ENCODE data around the gene CASK.

CASK gene

DNA sequence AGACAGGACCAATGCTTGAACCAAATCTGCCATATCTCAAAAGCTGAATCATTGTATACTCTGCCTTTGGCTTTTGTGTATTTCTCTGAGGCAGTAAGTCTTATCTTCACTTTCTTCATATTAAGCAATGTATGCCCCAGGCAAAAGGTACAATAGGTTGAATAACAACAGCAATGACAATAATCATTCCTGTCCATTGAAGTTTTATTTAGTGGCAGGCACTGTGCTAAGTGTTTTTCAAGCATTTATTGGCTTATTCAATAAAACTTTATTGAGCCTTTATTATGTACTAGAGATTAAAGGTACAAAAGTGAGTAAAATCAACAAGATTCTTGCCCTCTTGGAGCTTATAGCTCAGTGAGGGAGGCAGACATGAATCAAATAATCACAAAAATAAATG, 8.2 kb upstream of the CASK start:
- Mint-ChIP-seq H3K9me3 (no peaks in the 10 kb centered on the region), H3K27ac (no peak overlapping the region)
- no peak for ATAC-seq (ENCODE audit: low read depth)

DNA sequence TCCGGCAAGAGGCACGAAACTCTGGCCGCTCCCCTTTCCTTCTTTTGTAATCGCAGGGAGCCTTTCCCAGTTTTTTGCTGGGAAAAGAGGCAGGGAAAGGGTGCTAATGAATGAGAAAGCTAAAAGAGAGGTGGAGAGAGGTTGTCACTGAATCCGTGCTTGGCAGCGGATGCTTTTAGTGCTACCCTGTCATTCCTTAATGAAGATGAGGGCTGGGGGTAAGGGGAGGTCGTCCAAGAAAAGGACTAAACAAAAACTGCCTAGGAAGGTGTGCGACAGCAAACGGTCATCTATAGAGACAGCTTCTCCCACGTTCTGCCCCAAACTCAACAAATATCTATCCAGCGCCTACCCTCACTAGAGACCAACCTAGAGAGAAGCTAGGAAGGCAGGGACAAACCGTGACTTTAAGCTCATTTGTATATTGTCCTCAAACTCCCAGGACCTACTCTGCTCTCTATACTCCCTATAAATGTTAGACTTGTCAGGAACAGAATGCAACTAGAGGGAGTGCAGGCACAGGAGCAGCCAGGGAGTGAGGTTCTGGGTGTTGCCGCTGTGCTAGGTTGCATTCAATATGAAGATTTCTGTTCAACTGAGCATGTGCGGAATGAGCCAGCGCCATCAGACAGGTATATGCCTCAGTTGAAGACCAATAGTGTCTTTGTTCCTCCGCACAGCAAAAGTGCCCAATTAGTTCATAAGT, 777 bp upstream of the CASK start:
- Mint-ChIP-seq H3K4me1 (peaks cover 13% of the 10 kb centered on the region), H3K27ac (peak overlapping the region; percentile 62), H3K27me3 (no peaks in the 10 kb centered on the region), H3K9me3 (no peaks in the 10 kb centered on the region), H3K4me3 (peak overlapping the region; percentile 82), H3K36me3 (no peaks in the 10 kb centered on the region)
- ATAC-seq (ENCODE audit: low read depth): peak; percentile 18
- peak in 1 of 2 donors; percentile 1 for DNase-seq (ENCODE audit: low spot score in 2 of 2)

More for the DNA sequence above, 8.2 kb upstream of the CASK start:
- no peaks in the 10 kb centered on the region for H3K36me3 Mint-ChIP-seq
- DNase-seq (ENCODE audit: low spot score in 2 of 2): no peak
- no peak overlapping the region for H3K4me3 Mint-ChIP-seq
- no peaks in the 10 kb centered on the region for H3K4me1 Mint-ChIP-seq
- H3K27me3 Mint-ChIP-seq: no peaks in the 10 kb centered on the region

DNA sequence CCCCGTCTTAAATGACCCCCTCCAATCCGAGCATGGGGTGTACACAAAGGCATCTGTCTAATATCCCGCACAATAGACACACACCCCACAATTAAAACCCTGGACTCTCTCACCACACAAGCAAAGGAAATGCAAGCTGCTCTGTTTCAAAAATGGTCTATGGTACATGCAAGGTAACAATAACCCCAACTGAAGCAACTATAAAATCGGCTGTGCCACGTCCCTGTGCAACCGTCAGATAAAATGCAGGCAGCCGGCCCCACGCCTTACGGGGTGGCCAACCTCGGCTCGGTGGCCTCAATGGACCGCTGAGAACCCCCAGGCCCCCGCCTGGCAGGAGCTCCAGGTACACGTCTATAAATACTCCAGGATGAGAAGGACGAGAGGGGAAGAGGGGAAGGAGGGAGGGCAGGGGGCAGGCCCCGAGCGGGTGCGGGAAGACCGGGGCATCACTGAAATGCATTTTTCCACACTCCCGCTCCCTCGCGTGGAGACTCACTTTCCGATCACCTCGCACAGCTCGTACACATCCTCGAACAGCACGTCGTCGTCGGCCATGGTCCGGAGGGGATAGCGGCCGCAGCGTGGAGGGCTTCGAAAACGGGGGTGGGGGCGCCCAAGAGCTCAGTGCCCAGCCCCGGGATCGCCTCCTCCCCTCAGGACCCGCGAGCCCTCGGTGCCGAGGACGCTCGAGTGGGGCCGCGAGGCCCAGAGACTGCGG, 763 bp downstream of the CASK start:
- Mint-ChIP-seq H3K4me1 (peaks cover 16% of the 10 kb centered on the region), H3K36me3 (no peaks in the 10 kb centered on the region), H3K4me3 (peak overlapping the region; percentile 85), H3K27ac (peak overlapping the region; percentile 71), H3K27me3 (no peaks in the 10 kb centered on the region), H3K9me3 (no peaks in the 10 kb centered on the region)
- peak; percentile 13 for ATAC-seq (ENCODE audit: low read depth)
- DNase-seq (ENCODE audit: low spot score in 2 of 2): peak; percentile 0 to 12

DNA sequence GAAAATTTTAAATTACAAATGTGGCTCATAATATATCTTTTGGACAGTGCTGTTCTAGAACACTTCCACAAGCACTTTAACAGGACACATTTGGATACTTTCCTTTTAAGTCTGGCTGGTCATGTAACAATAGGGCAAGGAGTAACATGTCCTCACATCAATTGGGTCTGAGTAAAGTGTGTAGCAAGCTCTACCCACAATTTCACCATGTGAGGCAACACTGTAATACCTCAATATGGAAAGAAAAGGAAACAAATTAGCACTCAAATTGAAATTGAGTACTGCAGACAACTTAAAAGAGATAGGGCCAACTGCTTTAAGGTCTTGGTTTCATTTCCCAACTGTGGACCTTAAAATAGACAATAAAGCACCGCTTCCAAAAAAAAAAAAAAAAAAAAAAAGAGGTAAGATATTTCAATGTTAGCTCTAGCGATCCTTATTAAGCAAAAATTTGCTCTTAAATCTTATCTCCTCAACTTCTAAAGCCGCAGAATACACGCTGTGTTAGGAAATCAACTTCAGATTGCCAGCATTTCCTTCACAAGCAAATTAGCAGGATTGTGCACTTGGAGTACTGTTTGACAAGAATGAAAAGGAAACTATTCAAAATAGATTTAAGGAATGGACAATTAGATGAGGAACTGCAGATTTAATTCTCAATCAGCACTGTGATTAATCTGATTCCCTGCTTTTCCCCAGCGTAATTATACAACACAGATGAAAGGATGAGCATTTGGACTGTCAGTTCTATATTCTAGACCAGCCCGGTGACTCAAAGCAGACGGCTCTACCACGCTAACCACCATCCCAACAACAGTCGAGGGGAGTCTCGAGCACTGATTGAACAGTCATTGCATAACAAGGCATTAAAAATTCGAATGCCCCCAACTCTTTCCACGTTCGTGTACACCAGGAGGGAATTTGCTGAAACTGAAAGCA, 1.6 kb downstream of the CASK start:
- H3K36me3 Mint-ChIP-seq: no peaks in the 10 kb centered on the region
- DNase-seq (ENCODE audit: low spot score in 2 of 2) (no peak), ATAC-seq (ENCODE audit: low read depth) (no peak)
- H3K27me3 Mint-ChIP-seq: no peaks in the 10 kb centered on the region
- H3K9me3 Mint-ChIP-seq: no peaks in the 10 kb centered on the region
- peaks cover 17% of the 10 kb centered on the region for H3K4me1 Mint-ChIP-seq
- H3K4me3 Mint-ChIP-seq: peak overlapping the region; percentile 85
- peak overlapping the region; percentile 71 for H3K27ac Mint-ChIP-seq

DNA sequence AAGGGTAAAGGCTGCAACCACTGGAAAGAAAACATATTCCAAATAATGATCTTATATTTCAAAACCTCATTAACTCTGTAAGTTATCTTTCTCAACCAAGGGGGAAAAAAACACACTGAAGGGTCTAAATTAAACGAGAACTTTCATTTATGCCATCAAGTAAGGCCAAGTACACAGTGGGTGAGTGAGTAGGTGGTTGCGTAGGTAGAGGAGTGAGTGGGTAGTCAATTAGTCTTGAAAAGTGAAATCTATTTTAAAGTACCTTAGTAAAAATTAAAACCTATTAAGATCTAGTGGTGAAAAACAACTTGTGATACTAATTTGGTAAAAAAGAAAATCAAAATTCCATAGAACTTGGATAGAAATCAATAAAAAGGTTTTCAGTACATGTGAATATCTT, 3.5 kb downstream of the CASK start:
- no peak overlapping the region for H3K27ac Mint-ChIP-seq
- peaks cover 3% of the 10 kb centered on the region for H3K36me3 Mint-ChIP-seq
- H3K4me3 Mint-ChIP-seq: no peak overlapping the region
- no peaks in the 10 kb centered on the region for H3K27me3 Mint-ChIP-seq
- peaks cover 22% of the 10 kb centered on the region for H3K4me1 Mint-ChIP-seq
- ATAC-seq (ENCODE audit: low read depth) (no peak), DNase-seq (ENCODE audit: low spot score in 2 of 2) (no peak)
- H3K9me3 Mint-ChIP-seq: no peaks in the 10 kb centered on the region

DNA sequence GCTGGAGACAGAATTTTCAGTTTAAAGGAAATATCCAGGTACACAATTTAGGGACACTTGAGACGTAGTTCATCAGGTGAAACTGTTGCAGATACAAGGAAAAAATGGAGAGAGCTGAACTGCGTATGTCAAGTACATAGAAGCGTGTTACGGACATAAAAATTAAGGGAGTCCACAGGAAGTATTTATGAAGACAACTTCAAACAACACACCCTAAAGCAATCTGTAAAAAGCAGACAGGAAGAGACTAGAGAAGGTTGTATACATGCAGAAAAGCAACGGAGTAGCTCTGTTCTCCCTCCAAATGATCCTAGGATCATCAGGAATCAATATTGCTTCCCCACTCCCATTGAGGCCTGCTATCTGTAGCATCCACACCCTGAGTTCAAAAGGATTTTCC, 5.8 kb downstream of the CASK start:
- DNase-seq (ENCODE audit: low spot score in 2 of 2) (no peak), ATAC-seq (ENCODE audit: low read depth) (no peak)
- Mint-ChIP-seq H3K36me3 (peaks cover 5% of the 10 kb centered on the region), H3K27ac (no peak overlapping the region), H3K4me3 (no peak overlapping the region), H3K27me3 (no peaks in the 10 kb centered on the region), H3K9me3 (no peaks in the 10 kb centered on the region), H3K4me1 (peaks cover 21% of the 10 kb centered on the region)

DNA sequence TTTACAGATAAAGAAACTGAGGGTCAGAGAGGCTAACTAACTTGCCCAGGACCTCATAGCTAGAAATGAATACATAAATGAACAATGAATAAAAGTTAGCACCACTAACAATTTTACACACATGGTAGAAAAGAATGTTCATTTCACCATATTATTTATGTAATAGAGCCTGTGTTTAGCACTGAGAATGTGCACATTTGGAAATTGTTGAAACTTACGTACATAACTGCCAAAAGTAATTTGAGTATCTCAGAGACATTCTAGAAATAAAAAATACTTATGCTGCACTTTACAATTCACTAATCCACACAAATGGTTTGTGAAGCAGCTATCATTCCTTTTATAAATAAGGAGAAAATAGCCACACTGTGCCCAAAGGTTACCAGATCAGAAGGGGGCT, 9.9 kb downstream of the CASK start:
- peaks cover 5% of the 10 kb centered on the region for H3K36me3 Mint-ChIP-seq
- DNase-seq (ENCODE audit: low spot score in 2 of 2) (no peak), ATAC-seq (ENCODE audit: low read depth) (no peak)
- no peak overlapping the region for H3K27ac Mint-ChIP-seq
- H3K4me1 Mint-ChIP-seq: peaks cover 12% of the 10 kb centered on the region
- no peak overlapping the region for H3K4me3 Mint-ChIP-seq
- no peaks in the 10 kb centered on the region for H3K9me3 Mint-ChIP-seq
- no peaks in the 10 kb centered on the region for H3K27me3 Mint-ChIP-seq

DNA sequence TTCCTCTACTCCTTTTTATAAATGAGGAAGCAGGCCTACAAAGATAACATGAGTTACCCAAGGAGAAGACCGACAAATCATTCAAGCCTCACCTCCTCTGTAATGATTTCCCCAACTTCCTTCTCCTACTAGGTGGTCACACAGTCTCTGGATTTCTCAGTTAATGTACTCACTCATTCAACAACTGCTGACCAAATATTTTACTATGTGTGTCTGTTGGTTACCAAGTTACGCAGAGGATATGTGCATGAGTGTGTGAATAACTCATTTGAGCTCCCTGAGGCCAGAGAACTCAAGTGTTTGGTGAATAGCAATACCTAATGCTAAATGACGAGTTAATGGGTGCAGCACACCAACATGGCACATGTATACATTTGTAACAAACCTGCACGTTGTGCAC, 10.4 kb downstream of the CASK start:
- ATAC-seq (ENCODE audit: low read depth) (no peak), DNase-seq (ENCODE audit: low spot score in 2 of 2) (no peak)
- no peaks in the 10 kb centered on the region for H3K9me3 Mint-ChIP-seq
- H3K36me3 Mint-ChIP-seq: peaks cover 5% of the 10 kb centered on the region
- no peaks in the 10 kb centered on the region for H3K27me3 Mint-ChIP-seq
- peaks cover 15% of the 10 kb centered on the region for H3K4me1 Mint-ChIP-seq
- no peak overlapping the region for H3K4me3 Mint-ChIP-seq
- H3K27ac Mint-ChIP-seq: no peak overlapping the region

DNA sequence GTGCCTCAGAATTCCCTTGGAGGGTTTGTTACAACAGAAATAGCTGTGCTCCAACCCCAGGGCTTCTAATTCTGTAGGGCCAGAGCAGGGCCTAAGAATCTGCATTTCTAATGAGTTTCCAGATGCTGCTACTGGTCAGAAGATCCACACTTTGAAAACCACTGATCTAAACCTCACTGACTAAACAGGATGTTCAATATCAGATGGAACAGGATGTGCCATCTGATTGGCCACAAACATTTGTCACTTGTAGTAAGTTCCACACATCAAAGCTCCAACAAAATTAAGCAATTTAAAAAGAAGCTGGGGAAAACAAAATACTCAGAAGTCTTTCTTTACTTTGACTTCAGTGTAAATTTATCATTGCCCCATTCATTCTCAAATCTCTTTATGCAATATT, 14.3 kb downstream of the CASK start:
- Mint-ChIP-seq H3K27me3 (no peaks in the 10 kb centered on the region), H3K27ac (no peak overlapping the region), H3K36me3 (peaks cover 5% of the 10 kb centered on the region), H3K9me3 (no peaks in the 10 kb centered on the region), H3K4me1 (peaks cover 9% of the 10 kb centered on the region), H3K4me3 (no peak overlapping the region)
- DNase-seq (ENCODE audit: low spot score in 2 of 2) (no peak), ATAC-seq (ENCODE audit: low read depth) (no peak)

DNA sequence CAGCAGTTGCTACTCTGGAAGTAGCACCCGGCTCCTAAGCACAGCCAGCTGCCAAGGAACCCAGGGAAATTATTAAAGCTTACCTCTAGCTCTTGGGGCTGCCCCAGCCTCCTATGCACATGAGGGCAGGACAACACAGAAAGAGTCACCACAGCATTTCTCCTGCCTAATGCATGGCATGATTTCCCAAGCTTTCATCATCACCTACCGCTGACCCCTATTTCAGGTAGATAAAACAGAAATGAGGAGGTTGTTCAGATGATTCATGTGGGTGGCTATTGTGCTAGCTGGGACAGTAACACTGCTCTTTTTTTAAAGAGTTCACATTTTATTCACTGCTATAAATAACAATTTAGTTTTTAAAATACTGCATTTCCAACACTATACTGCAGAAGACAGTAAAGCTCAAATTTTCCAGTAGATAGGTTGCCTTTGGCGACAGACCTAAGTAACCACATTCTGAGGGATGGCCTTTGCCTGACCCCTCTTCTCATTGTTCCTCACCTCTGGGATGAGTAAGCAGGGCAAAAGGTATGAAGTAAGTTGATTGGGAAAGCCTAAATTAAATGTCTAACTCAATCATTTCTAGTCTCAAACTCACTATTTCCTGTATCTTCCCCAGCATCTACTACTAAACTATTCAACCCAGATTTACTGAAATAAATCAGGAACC, 16.7 kb downstream of the CASK start:
- Mint-ChIP-seq H3K27me3 (no peaks in the 10 kb centered on the region), H3K27ac (no peak overlapping the region), H3K4me1 (peaks cover 15% of the 10 kb centered on the region), H3K9me3 (peaks cover 2% of the 10 kb centered on the region), H3K4me3 (no peak overlapping the region), H3K36me3 (peaks cover 15% of the 10 kb centered on the region)
- no peak for DNase-seq (ENCODE audit: low spot score in 2 of 2)
- ATAC-seq (ENCODE audit: low read depth): no peak

DNA sequence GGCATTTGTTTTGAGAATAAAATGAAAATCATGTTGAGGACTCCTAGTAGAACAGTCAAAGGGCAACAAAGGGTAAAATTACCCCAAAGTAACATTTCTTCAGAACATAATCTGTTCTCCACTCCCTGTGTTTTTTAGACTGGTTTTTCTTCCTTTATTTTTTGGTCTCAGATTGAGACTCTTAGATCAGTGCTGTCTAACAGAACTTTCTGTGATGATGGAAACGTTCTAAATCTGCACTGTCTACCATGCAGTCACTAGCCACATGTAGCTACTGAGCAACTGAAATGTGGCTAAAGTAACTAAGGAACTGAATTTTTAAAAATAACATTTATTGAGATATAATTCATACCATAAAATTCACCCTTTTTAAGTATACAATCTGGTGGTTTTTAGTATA, 19.8 kb downstream of the CASK start:
- Mint-ChIP-seq H3K36me3 (peaks cover 24% of the 10 kb centered on the region), H3K27me3 (no peaks in the 10 kb centered on the region), H3K4me1 (peaks cover 15% of the 10 kb centered on the region), H3K9me3 (peaks cover 9% of the 10 kb centered on the region), H3K27ac (no peak overlapping the region), H3K4me3 (no peak overlapping the region)
- DNase-seq (ENCODE audit: low spot score in 2 of 2) (no peak), ATAC-seq (ENCODE audit: low read depth) (no peak)

DNA sequence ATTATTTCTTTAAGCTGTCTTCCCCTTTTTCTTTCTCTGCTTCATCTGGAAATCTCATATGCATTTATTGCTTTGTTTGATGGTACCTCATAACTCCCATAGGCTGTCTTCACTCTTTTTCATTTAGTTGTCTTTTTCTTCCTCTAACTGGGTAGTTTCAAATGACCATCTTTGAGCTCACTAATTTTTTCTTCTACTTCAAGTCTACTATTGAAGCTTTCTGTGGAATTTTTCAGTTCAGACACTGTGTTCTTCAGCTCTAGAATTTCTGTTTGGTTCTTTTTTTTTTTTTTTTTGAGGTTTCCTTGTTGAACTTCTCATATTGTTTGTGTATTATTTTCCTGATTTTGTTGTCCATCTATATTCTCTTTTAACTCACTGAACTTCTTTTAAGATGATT, 23.0 kb downstream of the CASK start:
- Mint-ChIP-seq H3K4me1 (peaks cover 6% of the 10 kb centered on the region), H3K36me3 (peaks cover 26% of the 10 kb centered on the region), H3K27me3 (no peaks in the 10 kb centered on the region), H3K4me3 (no peak overlapping the region), H3K27ac (no peak overlapping the region), H3K9me3 (peaks cover 11% of the 10 kb centered on the region)
- DNase-seq (ENCODE audit: low spot score in 2 of 2) (no peak), ATAC-seq (ENCODE audit: low read depth) (no peak)

DNA sequence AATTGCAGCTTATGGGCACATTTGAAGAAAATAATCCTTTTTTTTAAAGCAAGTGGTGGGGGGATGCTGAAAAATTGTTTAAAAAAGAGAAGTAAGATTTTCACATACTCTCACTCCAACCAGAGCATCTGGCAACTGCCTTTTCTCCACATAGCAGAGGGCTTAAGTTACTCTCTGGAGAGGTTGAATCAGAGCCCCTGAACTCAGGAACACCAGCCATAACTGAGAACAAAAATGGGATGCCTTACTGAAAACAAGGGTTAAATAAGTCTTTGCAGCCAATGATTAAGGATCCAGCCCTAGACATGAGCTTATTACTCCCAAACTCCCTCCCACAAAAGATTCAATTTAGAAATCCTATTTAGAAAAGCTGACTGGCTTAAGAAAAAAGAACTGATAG, 27.5 kb downstream of the CASK start:
- peaks cover 11% of the 10 kb centered on the region for H3K9me3 Mint-ChIP-seq
- peaks cover 20% of the 10 kb centered on the region for H3K36me3 Mint-ChIP-seq
- H3K27ac Mint-ChIP-seq: no peak overlapping the region
- ATAC-seq (ENCODE audit: low read depth) (no peak), DNase-seq (ENCODE audit: low spot score in 2 of 2) (no peak)
- no peaks in the 10 kb centered on the region for H3K4me1 Mint-ChIP-seq
- no peaks in the 10 kb centered on the region for H3K27me3 Mint-ChIP-seq
- H3K4me3 Mint-ChIP-seq: no peak overlapping the region

DNA sequence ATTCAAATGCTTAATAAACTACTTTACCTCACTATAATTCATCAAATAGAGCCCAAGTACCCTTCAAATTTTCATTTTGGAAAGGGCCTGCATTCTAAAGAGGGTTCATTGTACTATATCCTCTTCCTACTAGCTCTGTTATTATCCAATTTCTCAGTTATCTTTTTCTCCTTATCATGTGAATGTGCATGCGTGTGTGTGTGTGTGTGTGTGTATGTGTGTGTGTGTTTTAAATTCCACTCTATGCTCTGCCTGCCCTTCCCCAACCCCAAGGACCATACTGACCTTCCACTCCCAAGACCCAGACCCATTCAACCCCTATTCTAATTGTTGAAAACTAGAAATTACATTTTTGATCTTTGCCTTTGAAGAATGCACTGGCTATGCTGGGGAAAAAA, 33.3 kb downstream of the CASK start:
- Mint-ChIP-seq H3K36me3 (peaks cover 8% of the 10 kb centered on the region), H3K27me3 (no peaks in the 10 kb centered on the region), H3K9me3 (peaks cover under 1% of the 10 kb centered on the region), H3K4me1 (peaks cover 6% of the 10 kb centered on the region), H3K27ac (no peak overlapping the region), H3K4me3 (no peak overlapping the region)
- DNase-seq (ENCODE audit: low spot score in 2 of 2) (no peak), ATAC-seq (ENCODE audit: low read depth) (no peak)
